OCI-LY3 (cell line): ENCODE results near the gene SLC22A5.

Experiments
- EZH2phosphoT487 ChIP-seq: fragments of 200-600 bp; shearing (Covaris generic); IDR thresholded peaks from 2 replicates; pipeline ENCODE4 v1.6.1; 2018; ENCODE audit warnings: antibody characterized with exemption, mixed run types, low read depth
- TF ChIP-seq, protein P1 (sequence below): fragments of 200-600, 300-600 bp; sonication (generic); IDR thresholded peaks from 2 replicates; pipeline ENCODE4 v1.5.1; 2014; ENCODE audit warnings: antibody characterized with exemption, low read length, low read depth

DNA sequence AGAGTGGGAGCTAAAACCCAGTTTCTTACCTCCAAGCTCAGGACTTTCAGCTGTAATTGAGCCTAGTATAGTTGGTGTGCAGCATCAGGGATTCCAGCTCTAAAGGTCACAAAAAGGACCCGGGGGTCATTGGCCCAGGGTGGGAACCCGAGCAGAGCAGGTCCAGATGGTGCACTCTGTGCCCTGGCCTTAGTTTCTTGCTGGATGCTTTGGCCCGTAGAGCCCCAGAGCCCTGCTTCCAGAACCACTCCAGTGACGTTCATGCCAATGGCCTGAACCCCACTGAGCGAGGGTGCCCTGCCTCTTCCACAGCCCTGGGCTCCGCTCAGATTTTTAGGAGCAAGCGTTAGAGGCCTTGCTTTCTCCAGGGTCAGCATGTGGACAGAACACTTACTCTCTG lies 8.2 kb downstream of the SLC22A5 start:
- TF ChIP-seq, protein P1, sequence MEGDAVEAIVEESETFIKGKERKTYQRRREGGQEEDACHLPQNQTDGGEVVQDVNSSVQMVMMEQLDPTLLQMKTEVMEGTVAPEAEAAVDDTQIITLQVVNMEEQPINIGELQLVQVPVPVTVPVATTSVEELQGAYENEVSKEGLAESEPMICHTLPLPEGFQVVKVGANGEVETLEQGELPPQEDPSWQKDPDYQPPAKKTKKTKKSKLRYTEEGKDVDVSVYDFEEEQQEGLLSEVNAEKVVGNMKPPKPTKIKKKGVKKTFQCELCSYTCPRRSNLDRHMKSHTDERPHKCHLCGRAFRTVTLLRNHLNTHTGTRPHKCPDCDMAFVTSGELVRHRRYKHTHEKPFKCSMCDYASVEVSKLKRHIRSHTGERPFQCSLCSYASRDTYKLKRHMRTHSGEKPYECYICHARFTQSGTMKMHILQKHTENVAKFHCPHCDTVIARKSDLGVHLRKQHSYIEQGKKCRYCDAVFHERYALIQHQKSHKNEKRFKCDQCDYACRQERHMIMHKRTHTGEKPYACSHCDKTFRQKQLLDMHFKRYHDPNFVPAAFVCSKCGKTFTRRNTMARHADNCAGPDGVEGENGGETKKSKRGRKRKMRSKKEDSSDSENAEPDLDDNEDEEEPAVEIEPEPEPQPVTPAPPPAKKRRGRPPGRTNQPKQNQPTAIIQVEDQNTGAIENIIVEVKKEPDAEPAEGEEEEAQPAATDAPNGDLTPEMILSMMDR = no peak
- no peak for TF ChIP-seq EZH2phosphoT487
